GM18505 (cell line): ENCODE measurements around the gene ELOA2.
"Not testable (repeated sequence)": the region's sequence is repeated elsewhere in the genome, so short reads cannot be mapped to it uniquely, and the experiment has no call there.

Source experiments
- ATAC-seq: cut with Tn5 transposase; IDR thresholded peaks from one replicate; pipeline ENCODE4 v1.9.1; 2021; ENCODE audit not compliant: unreplicated experiment

ELOA2 gene

GRCh38 chr18:47023769-47024465, 11.5 kb downstream of the ELOA2 start:
- not testable (repeated sequence) for ATAC-seq

GRCh38 chr18:47022821-47023220, 12.6 kb downstream of the ELOA2 start:
- not testable (repeated sequence) for ATAC-seq

GRCh38 chr18:47020757-47021156, 14.7 kb downstream of the ELOA2 start:
- ATAC-seq: not testable (repeated sequence)

GRCh38 chr18:47019870-47020269, 15.6 kb downstream of the ELOA2 start:
- not testable (repeated sequence) for ATAC-seq
